Fibroblast of lung (primary cell): ENCODE data around the gene ROGDI. TPM values are rescaled to one million over a fixed set of nuclear protein-coding genes. Genes with fewer than 3 reads are reported as not detected.

Source experiments
- DNase-seq, 2 donors: peaks; one replicate each; pipeline versions ENCODE4 v3.0.0 to v3.0.0-alpha.2; 2010; ENCODE audit warnings: low read depth in 2 of 2
- H2AFZ ChIP-seq: 2 replicates; pipeline ENCODE4 v1.5.1; 2012; ENCODE audit warnings: low read length, control low read depth, inconsistent platforms
- H3K27ac ChIP-seq: 2 replicates; pipeline ENCODE4 v1.5.1; 2011; ENCODE audit warnings: low read length, control low read depth; ENCODE audit not compliant: insufficient read depth
- H3K27me3 ChIP-seq: 2 replicates; pipeline ENCODE4 v1.5.1; 2011; ENCODE audit warnings: mild to moderate bottlenecking, low read length; ENCODE audit not compliant: control insufficient read depth, insufficient read depth
- H3K36me3 ChIP-seq: 2 replicates; pipeline ENCODE4 v1.5.1; 2011; ENCODE audit warnings: low read length; ENCODE audit not compliant: control insufficient read depth, insufficient read depth
- H3K4me1 ChIP-seq: 2 replicates; pipeline ENCODE4 v1.5.1; 2011; ENCODE audit warnings: low read length; ENCODE audit not compliant: control insufficient read depth, insufficient read depth; ENCODE audit errors: extremely low read depth
- H3K4me2 ChIP-seq: 2 replicates; pipeline ENCODE4 v1.5.1; 2011; ENCODE audit warnings: low read length, control low read depth; ENCODE audit not compliant: insufficient read depth; ENCODE audit errors: extremely low read depth
- H3K4me3 ChIP-seq, 4 experiments: fragments of 200-600 bp in 1 of 4; sonication (generic) in 1 of 4; replicated peaks in 1 of 4; 2 replicates each; pipeline ENCODE4 v1.5.1; 2011 to 2016; ENCODE audit warnings: low read length in 4 of 4, low read depth in 3 of 4, mild to moderate bottlenecking in 3 of 4, control low read depth in 2 of 4, inconsistent platforms in 1 of 4, mixed read lengths in 1 of 4; ENCODE audit not compliant: insufficient read depth in 1 of 4; ENCODE audit errors: control extremely low read depth in 1 of 4
- H3K79me2 ChIP-seq: 2 replicates; pipeline ENCODE4 v1.5.1; 2012; ENCODE audit warnings: mild to moderate bottlenecking, low read length, inconsistent platforms; ENCODE audit not compliant: control insufficient read depth, insufficient read depth
- H3K9ac ChIP-seq: 2 replicates; pipeline ENCODE4 v1.5.1; 2011; ENCODE audit warnings: mild to moderate bottlenecking, low read length, control low read depth; ENCODE audit not compliant: insufficient read depth
- H3K9me3 ChIP-seq: 2 replicates; pipeline ENCODE4 v1.5.1; 2012; ENCODE audit warnings: low read depth, low read length; ENCODE audit not compliant: control insufficient read depth, insufficient read depth
- H4K20me1 ChIP-seq: 2 replicates; pipeline ENCODE4 v1.5.1; 2011; ENCODE audit warnings: low read length; ENCODE audit not compliant: control insufficient read depth, insufficient read depth; ENCODE audit errors: extremely low read depth
- CTCF ChIP-seq, 2 donors: IDR thresholded peaks in 1 of 2; conservative IDR thresholded peaks in 1 of 2; 1 replicate in 1 of 2; 2 replicates in 1 of 2; pipeline ENCODE4 v1.5.1; 2011 to 2012; ENCODE audit warnings: low read length in 2 of 2, control low read depth in 1 of 2, inconsistent platforms in 1 of 2, low read depth in 1 of 2, mild to moderate bottlenecking in 1 of 2
- EZH2 ChIP-seq: IDR thresholded peaks from 2 replicates; pipeline ENCODE4 v1.5.1; 2012; ENCODE audit warnings: low read length, control low read depth, mild to moderate bottlenecking; ENCODE audit errors: missing control alignments
- polyA plus RNA-seq, 2 donors: library from polyadenylated mRNA; depleted of rRNA in 1 of 2; stranded (reverse) in 1 of 2; unstranded in 1 of 2; fragments of >200 nt; gene quantifications; 2 replicates each; pipeline ENCODE4 v1.2.1, GENCODE V29; 2011 to 2012; ENCODE audit warnings: missing spikeins in 1 of 2
- total RNA-seq: library from RNA; depleted of rRNA; stranded (reverse); fragments of >200 nt; gene quantifications from 2 replicates; pipeline ENCODE4 v1.2.1, GENCODE V29; 2014

Gene ROGDI
- total and polyA plus RNA-seq, 2 donors (not counting 1 experiment from before 2014, with no cell fraction given), result 9.2 to 13.0 TPM

- no peak for TF ChIP-seq EZH2
- TF ChIP-seq CTCF (conservative IDR thresholded peaks at IDR 0.05 in 1 of 2, IDR thresholded peaks at IDR 0.05 in 1 of 2; ENCODE audit: low read depth in 1 of 2, low read length in 2 of 2), result no peak
- Histone ChIP-seq H2AFZ (no peak overlapping the region), H3K4me2 (no peak overlapping the region), H3K9me3 (no peaks in the 10 kb centered on the region), H3K4me1 (peaks cover 2% of the 10 kb centered on the region), H3K36me3 (no peaks in the 10 kb centered on the region), H3K27me3 (no peaks in the 10 kb centered on the region), H3K79me2 (no peaks in the 10 kb centered on the region), H3K4me3 (no peak overlapping the region), H3K9ac (no peak overlapping the region), H4K20me1 (no peaks in the 10 kb centered on the region), H3K27ac (no peak overlapping the region)
- no peak for DNase-seq
These were observed 4.0 kb downstream of the ROGDI start for GRCh38 chr16:4798456-4798855.

GRCh38 chr16:4797805-4798252 lies 4.6 kb downstream of the ROGDI start:
- Histone ChIP-seq H3K4me1 (peaks cover 2% of the 10 kb centered on the region), H3K27me3 (no peaks in the 10 kb centered on the region), H3K4me3 (no peak overlapping the region), H3K4me2 (no peak overlapping the region), H3K79me2 (no peaks in the 10 kb centered on the region), H3K9ac (no peak overlapping the region), H3K36me3 (no peaks in the 10 kb centered on the region), H2AFZ (no peak overlapping the region), H4K20me1 (no peaks in the 10 kb centered on the region), H3K9me3 (no peaks in the 10 kb centered on the region), H3K27ac (no peak overlapping the region)
- DNase-seq, result no peak
- TF ChIP-seq EZH2 (no peak), CTCF (conservative IDR thresholded peaks at IDR 0.05 in 1 of 2, IDR thresholded peaks at IDR 0.05 in 1 of 2; ENCODE audit: low read depth in 1 of 2, low read length in 2 of 2) (no peak)

GRCh38 chr16:4796982-4797804 lies 5.2 kb downstream of the ROGDI start:
- Histone ChIP-seq H3K4me3 (no peak overlapping the region), H3K79me2 (no peaks in the 10 kb centered on the region), H3K4me1 (peaks cover 2% of the 10 kb centered on the region), H3K4me2 (no peak overlapping the region), H3K27ac (no peak overlapping the region), H2AFZ (no peak overlapping the region), H3K36me3 (no peaks in the 10 kb centered on the region), H3K9ac (no peak overlapping the region), H4K20me1 (no peaks in the 10 kb centered on the region), H3K9me3 (no peaks in the 10 kb centered on the region), H3K27me3 (no peaks in the 10 kb centered on the region)
- no peak for DNase-seq
- TF ChIP-seq CTCF (conservative IDR thresholded peaks at IDR 0.05 in 1 of 2, IDR thresholded peaks at IDR 0.05 in 1 of 2; ENCODE audit: low read depth in 1 of 2, low read length in 2 of 2) (no peak), EZH2 (no peak)
